HG03520 (cell line): ENCODE data around the gene CHST11.
A peak's percentile ranks its signal among the peaks of the same experiment; 100 is the strongest.
"Not testable (repeated sequence)": the region's sequence is repeated elsewhere in the genome, so short reads cannot be mapped to it uniquely, and the experiment has no call there.

Experiments used
- ATAC-seq: cut with Tn5 transposase; IDR thresholded peaks from one replicate; pipeline ENCODE4 v1.9.1; 2021; ENCODE audit warnings: mild to moderate bottlenecking, moderate library complexity; ENCODE audit not compliant: unreplicated experiment

Gene CHST11

GRCh38 chr12:104784592-104784991 lies 327.8 kb downstream of the CHST11 start:
- no peak for ATAC-seq

DNA sequence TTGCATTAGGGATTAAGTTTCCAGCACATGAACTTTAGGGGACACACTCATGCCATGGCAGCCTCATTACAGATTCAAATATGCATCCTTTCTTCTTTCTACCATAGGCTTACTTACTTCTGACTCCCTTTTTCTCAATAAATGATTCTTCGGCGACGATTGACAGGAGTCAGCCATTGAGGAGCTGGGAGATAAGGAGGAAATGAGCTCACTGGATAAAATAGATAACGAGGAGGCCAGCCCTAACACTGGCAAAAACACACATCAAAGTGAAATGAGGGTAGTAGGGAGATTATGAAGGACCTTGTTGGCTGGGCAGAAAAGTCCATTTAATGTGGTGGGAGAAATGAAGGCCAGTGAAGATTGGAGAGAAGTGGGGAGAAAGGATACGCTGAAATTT lies 329.1 kb downstream of the CHST11 start:
- no peak for ATAC-seq

- no peak for ATAC-seq
These were observed 329.6 kb downstream of the CHST11 start for GRCh38 chr12:104786352-104786751.

GRCh38 chr12:104788840-104789271 lies 332.1 kb downstream of the CHST11 start:
- ATAC-seq = no peak

GRCh38 chr12:104790296-104791125 lies 333.8 kb downstream of the CHST11 start:
- ATAC-seq = peak; percentile 51

DNA sequence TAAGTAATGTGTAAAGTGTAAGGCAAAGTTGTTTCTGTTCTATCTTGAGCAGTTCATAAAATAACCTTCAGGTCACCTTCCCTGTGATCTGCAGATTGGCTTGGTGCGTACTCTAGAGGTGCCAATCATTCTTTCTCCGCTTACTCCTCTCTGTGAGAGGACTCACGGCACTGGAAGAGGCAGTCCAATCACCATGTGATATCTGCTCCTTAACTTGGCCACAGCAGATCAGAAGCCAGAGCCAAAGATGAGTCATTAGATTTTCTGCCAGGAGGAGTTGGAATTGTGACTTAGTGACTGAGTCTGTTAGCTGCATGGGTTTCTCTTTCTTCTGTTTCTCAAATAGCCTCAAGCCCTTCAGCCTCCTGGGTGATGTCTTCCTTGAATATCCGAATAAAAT lies 335.8 kb downstream of the CHST11 start:
- no peak for ATAC-seq

GRCh38 chr12:104793285-104793684 lies 336.5 kb downstream of the CHST11 start:
- no peak for ATAC-seq

- ATAC-seq = no peak
These were observed 337.2 kb downstream of the CHST11 start for GRCh38 chr12:104793968-104794367.

GRCh38 chr12:104796475-104796862 lies 339.7 kb downstream of the CHST11 start:
- ATAC-seq = no peak

GRCh38 chr12:104799458-104799857 lies 342.7 kb downstream of the CHST11 start:
- ATAC-seq = no peak

GRCh38 chr12:104801005-104801404 lies 344.3 kb downstream of the CHST11 start:
- no peak for ATAC-seq

- ATAC-seq = no peak
These were observed 344.7 kb downstream of the CHST11 start for GRCh38 chr12:104801427-104801826.

DNA sequence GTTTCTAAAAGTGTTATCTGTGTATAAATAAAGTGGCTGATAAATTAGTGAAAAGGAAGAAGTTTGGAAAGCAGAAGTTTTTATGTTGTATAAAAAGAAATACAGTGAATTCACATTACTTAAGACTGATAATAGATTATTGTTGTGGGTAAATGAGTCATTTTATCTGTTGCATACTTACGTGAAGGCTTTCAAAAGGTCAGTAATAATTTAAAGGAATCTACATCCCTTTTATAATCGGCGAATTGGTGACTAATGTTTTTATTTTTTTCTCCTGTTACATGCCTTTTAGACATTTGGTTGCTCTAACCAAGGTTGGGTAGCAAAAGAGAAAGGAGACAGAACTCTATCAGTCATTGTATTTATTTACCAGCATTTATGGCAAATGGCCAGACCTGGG lies 345.5 kb downstream of the CHST11 start:
- ATAC-seq = no peak

DNA sequence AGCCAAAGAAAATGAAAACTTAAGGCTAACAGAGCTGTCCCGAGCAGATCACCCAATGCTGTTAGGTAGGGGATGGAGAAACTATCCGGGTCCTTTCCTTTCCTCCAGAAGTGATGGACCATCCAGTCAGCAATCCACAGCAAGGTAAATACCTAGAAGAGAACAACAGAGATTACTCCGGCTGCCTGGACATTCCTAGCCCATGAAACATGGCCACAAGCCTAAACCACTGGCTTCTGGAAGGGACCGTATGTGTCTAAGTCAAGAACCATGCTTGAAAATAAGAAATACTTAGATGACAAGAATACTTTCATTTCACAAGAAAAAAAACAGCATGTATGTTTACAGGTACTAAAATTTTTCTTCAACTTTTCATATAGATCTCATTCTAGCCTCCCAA lies 348.4 kb downstream of the CHST11 start:
- no peak for ATAC-seq

GRCh38 chr12:104806194-104806593 lies 349.4 kb downstream of the CHST11 start:
- not testable (repeated sequence) for ATAC-seq

DNA sequence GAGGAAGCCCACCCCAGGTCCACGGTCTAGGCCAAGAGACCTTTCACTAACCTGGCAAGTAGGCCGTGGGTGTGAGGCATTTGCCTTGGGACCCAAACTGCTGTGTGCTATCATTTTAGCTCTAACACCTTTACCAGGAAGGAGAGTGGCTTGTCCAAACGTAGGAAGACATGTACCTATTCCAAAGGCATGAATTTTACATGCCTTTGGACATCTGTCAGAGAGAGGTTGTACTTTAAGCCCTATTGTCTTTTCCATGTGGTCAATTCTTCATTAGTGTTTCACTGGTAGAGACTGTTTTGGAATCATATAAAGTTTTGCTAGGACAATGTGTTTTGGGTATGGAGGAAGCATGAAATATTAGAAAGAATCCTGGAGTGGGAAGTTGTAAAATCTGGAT lies 352.5 kb downstream of the CHST11 start:
- ATAC-seq = no peak

DNA sequence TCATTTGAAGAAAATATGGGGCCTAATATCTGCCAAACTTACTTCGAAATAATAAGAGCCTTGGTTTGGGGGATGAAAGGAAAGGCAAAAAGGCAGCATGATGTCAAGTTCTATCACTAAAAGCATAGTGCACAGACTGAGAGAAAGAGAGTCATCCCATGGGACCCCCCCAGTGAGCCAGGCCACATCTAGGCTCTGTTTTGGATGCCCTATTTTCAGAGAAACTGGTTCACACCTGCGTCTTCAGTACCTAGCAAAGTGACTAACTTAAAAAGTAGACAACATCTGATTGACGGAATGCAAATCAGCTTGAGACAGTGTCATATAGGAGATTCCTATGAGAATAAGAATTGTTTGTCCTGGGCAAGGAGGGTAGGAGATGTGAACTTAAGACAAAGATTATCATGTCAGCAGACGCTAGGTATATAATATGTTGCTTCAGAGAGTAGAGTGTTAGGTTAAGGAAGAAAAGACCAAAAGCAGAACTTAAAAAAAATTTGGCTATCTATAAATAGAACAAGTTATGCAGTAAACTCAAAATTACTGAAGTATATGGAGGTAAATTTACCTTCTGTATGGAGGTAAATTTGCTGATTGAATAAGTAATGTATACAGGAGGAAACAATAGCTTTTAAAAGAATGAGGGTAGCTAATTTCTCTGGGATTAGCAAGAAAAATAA lies 353.1 kb downstream of the CHST11 start:
- ATAC-seq = no peak
